ENCODE data around the gene CUL3.

DNA sequence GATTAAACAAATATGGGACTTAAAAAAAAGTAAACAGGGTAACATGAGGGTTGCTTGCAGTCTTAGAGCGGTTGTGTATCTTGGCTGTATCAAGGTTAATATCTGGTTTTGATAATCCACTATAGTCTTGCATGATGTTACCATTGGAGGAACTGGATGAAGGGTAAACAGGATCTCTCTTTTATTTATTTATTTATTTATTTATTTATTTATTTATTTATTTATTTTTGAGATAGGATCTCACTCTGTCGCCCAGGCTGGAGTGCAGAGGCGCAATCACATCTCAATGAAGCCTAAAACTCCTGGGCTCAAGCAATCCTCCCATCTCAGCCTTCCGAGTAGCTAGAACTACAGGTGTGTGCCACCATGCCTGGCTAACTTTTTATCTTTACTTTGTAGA, 140.4 kb downstream of the CUL3 start:
- no peak for TF ChIP-seq TP53 (CRISPR knock-in tag; conservative IDR thresholded peaks at IDR 0.05)
- TF ChIP-seq, protein P1, sequence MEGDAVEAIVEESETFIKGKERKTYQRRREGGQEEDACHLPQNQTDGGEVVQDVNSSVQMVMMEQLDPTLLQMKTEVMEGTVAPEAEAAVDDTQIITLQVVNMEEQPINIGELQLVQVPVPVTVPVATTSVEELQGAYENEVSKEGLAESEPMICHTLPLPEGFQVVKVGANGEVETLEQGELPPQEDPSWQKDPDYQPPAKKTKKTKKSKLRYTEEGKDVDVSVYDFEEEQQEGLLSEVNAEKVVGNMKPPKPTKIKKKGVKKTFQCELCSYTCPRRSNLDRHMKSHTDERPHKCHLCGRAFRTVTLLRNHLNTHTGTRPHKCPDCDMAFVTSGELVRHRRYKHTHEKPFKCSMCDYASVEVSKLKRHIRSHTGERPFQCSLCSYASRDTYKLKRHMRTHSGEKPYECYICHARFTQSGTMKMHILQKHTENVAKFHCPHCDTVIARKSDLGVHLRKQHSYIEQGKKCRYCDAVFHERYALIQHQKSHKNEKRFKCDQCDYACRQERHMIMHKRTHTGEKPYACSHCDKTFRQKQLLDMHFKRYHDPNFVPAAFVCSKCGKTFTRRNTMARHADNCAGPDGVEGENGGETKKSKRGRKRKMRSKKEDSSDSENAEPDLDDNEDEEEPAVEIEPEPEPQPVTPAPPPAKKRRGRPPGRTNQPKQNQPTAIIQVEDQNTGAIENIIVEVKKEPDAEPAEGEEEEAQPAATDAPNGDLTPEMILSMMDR (CRISPR knock-in tag; IDR thresholded peaks at IDR 0.05): no peak
- TF ChIP-seq ZMYM4 (CRISPR knock-in tag; IDR thresholded peaks at IDR 0.05): no peak
- TF ChIP-seq, protein P2, sequence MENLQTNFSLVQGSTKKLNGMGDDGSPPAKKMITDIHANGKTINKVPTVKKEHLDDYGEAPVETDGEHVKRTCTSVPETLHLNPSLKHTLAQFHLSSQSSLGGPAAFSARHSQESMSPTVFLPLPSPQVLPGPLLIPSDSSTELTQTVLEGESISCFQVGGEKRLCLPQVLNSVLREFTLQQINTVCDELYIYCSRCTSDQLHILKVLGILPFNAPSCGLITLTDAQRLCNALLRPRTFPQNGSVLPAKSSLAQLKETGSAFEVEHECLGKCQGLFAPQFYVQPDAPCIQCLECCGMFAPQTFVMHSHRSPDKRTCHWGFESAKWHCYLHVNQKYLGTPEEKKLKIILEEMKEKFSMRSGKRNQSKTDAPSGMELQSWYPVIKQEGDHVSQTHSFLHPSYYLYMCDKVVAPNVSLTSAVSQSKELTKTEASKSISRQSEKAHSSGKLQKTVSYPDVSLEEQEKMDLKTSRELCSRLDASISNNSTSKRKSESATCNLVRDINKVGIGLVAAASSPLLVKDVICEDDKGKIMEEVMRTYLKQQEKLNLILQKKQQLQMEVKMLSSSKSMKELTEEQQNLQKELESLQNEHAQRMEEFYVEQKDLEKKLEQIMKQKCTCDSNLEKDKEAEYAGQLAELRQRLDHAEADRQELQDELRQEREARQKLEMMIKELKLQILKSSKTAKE (CRISPR knock-in tag; IDR thresholded peaks at IDR 0.05; ENCODE audit: borderline replicate concordance): no peak
- TF ChIP-seq CHD2 (IDR thresholded peaks at IDR 0.05; ENCODE audit: low read depth, low read length): no peak
